ENCODE measurements around the gene TMEM131L.

TMEM131L gene

GRCh38 chr4:153509724-153510123 is 43.6 kb downstream of the TMEM131L start:
- no peak for DNase-seq

DNA sequence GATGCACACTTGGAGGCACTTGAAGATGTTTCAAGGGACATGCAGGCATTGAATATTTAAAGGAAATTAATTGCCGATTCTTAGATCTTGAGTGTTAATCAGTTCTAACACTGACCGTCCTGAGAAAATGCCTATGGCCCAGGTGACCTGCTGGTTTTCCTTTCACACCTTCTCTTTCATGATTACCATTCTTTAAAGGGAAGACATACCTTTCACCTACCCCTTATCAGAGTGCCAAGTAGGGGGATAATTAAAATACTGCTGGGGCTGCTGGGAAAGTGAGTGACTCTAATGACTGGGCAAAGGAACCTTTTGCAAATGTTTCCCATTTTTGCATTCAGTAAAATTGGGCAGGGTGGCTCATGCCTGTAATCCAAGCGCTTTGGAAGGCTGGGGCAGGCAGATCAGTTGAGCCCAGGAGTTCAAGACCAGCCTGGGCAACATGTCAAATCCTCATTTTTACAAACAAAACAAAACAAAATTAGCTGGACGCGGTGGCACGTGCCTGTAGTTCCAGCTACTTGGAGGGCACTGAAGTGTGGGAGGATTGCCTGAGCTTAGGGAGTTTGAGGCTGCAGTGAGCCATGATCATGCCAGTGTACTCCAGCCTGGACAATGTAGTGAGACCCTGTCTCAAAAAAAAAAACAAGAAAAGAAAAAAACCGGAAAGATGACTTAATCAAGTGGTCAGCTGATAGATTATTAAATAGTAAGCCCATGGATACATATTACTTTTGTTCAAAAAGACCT is 44.3 kb downstream of the TMEM131L start:
- DNase-seq = no peak

- DNase-seq = no peak
These were observed 44.9 kb downstream of the TMEM131L start for GRCh38 chr4:153511104-153511503.

- DNase-seq = no peak
These were observed 46.1 kb downstream of the TMEM131L start for GRCh38 chr4:153512162-153512852.

- DNase-seq = no peak
These were observed 46.9 kb downstream of the TMEM131L start for GRCh38 chr4:153512952-153513500.

- DNase-seq = no peak
These were observed 47.4 kb downstream of the TMEM131L start for GRCh38 chr4:153513596-153513995.

DNA sequence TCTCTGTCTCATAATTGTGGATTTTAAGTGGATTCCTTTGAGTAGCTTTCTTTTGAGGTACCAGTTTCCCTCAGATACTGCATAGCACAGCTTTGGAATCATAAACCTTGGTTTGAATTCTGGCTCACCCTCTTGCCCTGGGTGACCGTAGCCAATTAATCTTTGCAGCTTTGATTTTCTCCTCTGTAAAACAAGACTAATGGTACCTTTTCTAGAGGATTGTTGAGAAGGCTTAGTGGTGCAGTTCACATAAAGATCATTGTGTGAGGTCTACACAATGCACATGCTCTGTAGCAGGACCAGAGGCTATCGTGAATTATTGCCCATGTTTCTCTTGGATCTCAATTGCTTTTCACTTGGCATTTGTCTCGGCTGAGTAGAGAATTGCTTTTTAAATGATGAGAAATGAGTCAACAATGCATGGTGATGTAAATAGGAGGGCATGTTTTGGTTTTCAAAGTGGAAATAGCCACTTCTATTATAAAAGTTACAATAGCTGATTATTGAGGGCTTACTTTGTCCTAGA is 47.9 kb downstream of the TMEM131L start:
- no peak for DNase-seq

DNA sequence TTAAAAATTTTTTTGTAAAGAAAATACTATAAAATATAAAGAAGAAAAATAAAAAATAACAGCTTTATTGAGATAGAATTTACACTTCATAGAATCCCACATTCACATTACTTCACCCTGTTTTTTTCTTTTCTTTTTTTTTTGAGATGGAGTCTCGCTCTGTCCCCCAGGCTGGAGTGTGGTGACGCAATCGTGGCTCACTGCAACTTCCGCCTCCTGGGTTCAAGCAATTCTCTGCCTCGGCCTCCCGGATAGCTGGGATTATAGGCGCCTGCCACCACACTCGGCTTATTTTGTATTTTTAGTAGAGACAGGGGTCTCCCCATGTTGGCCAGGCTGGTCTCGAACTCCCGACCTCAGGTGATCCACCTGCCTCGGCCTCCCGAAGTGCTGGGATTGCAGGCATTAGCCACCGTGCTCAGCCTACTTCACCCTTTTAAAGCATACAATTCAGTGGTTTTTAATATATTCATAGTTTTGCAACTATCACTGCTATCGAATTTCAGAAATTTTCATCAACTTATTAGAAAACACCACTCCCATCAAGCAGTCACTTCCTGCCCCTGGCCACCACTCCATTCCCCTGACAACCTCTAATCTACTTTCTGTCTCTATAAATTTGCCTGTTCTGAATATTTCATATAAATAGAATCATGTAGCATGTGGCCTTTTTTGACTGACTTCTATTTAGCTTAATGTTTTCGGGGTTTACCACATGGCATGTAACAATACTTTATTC is 48.7 kb downstream of the TMEM131L start:
- no peak for DNase-seq

DNA sequence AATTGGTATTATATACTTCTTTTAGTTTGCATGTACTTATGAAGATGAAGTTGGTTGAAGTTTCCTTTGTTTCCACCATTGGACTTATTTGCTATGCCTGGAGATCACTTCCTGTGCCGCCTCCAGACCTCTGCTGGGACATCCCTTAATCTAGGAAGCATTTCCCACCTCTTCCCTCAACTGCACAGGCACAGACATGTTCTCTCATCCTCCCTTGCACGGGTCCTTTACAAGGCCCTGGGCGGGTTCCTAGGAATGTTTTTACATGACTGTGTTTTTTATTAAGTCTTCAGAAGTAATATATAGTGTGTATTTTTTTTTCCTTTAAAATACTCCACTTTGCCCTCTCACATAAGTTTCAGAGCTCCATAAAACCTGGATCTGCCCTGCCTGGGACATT is 51.0 kb downstream of the TMEM131L start:
- DNase-seq = no peak

- DNase-seq = no peak
These were observed 51.8 kb downstream of the TMEM131L start for GRCh38 chr4:153518001-153518400.

- no peak for DNase-seq
These were observed 52.7 kb downstream of the TMEM131L start for GRCh38 chr4:153518637-153519389.

- no peak for DNase-seq
These were observed 53.5 kb downstream of the TMEM131L start for GRCh38 chr4:153519687-153520086.

DNA sequence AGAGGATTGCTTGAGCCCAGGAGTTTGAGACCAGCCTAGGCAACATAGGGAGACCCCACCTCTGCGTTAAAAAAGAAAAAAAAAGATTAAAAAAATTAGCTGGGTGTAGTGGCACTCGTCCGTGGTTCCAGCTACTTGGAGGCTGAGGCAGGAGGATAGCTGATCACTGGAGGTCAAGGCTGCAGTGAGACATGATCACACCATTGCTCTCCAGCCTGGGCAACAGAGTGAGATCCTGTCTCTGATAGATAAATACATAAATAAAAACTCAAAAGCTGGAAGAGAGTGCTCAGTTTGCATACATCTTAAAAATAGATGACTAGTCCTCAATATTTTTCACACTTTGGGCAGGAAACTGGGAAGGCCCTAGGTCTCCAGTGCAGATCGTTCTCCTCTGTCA is 54.1 kb downstream of the TMEM131L start:
- DNase-seq = no peak

DNA sequence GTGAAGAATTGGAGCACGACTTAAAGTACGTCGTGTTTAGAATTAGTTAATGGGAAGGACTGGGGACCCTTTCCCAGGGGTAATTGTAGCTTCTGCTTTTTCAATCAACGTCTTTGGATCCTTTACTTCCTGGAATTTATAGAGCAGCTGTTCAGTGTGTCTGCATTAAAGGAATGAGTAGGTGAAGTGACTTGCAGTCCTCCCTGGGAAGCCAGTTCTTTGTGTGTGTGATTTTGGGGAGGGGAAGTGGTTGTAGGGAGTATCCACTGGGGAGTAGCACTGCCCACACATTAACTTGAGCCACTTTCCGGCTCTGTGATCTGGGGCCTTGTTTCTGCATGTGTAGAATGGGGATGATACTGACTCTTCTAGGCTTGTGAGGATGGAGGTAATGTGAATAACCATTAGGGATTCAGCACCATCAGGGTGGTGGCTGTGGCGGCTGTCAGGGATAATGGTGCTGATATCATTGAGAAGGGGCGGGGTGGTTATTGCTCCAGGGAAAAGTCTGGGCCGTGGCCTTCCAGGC is 54.7 kb downstream of the TMEM131L start:
- no peak for DNase-seq

GRCh38 chr4:153521478-153521877 is 55.3 kb downstream of the TMEM131L start:
- DNase-seq = no peak

GRCh38 chr4:153521999-153522801 is 56.0 kb downstream of the TMEM131L start:
- DNase-seq = peak; percentile 55

- no peak for DNase-seq
These were observed 56.6 kb downstream of the TMEM131L start for GRCh38 chr4:153522802-153523094.

GRCh38 chr4:153523164-153523796 is 57.1 kb downstream of the TMEM131L start:
- no peak for DNase-seq

- DNase-seq = no peak
These were observed 57.8 kb downstream of the TMEM131L start for GRCh38 chr4:153523941-153524386.

DNA sequence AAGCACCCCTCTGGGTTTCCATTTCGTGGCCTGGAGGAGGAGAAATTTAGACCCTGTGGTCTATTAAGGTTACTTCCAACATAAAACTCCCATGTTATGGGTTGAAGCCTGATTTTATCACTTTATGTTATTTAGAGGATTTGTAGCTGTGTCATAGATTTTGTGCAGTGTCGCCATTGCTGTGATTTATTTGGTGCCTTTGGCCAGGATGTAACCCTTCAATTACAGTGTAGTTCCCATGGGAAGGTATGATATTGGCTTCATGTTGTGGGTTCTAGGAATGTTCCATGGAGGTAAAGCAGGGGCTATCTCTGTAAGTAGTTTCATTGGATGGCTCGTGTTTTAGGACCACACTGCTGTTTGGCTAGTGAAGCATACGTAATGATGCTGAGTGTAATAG is 58.5 kb downstream of the TMEM131L start:
- no peak for DNase-seq

DNA sequence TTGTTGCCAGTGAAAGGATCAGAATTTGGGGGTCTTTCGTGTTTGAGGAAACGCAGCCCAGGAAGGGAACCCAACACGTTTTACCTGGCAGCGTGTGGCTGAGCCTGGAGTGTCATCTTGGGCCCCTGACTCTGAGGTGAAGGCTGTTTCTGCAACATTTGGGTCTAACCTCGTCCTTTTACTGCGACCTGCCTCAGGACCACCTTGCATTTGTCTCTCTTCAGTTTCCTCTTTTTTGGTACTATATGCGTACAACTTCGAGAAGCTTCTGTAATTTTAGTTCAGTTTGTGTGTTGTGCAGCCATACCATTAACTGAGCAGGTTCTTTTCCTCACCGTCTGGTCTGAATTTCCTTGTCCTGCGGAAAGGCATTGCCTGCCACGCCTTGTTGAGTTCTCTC is 61.5 kb downstream of the TMEM131L start:
- DNase-seq = no peak

Data from activated T-cell treated with anti-CD3 and anti-CD28 coated beads, Interleukin-2, amount 50 U/mL, for 1 hour (primary cell).